A673 (cell line): ENCODE data around the gene XPO4. TPM values are rescaled to one million over a fixed set of nuclear protein-coding genes. Genes with fewer than 3 reads are reported as not detected.

ENCODE experiments used
- BruUV-seq: library from RNA; stranded (reverse); fragments of 400-500 nt; replicated peaks from 2 replicates; lab custom pipeline; 2021; lab: Mats Ljungman, UMichigan
- CTCF ChIA-PET: fragments of 300-600 bp; sonication (Branson Sonifier 250); formaldehyde crosslinking; loops from one replicate; lab custom pipeline; 2022; ENCODE audit warnings: antibody characterized with exemption; lab: Charles Lee
- POLR2A ChIA-PET: fragments of 300-600 bp; sonication (Branson Sonifier 250); formaldehyde crosslinking; loops from one replicate; lab custom pipeline; 2022; ENCODE audit warnings: antibody characterized with exemption; ENCODE audit not compliant: low non-redundant PET; lab: Charles Lee
- DNase-seq: peaks from one replicate; pipeline ENCODE4 v3.0.0-alpha.2; 2015; ENCODE audit warnings: low spot score
- H3K27ac ChIP-seq: fragments of 200-600 bp; sonication (generic); 2 replicates; pipeline ENCODE4 v1.5.1; 2016; ENCODE audit warnings: mixed run types, low read depth, mild to moderate bottlenecking, mixed read lengths, antibody characterized with exemption, low read length; ENCODE audit not compliant: poor library complexity, severe bottlenecking
- H3K27me3 ChIP-seq: fragments of 200-600 bp; sonication (generic); replicated peaks from 2 replicates; pipeline ENCODE4 v1.6.1; 2017; ENCODE audit warnings: mixed run types, low read depth, mild to moderate bottlenecking, mixed read lengths, antibody characterized with exemption, low read length; ENCODE audit not compliant: insufficient read depth, poor library complexity
- H3K36me3 ChIP-seq: fragments of 200-600 bp; sonication (generic); 2 replicates; pipeline ENCODE4 v1.6.1; 2016; ENCODE audit warnings: mixed run types, mild to moderate bottlenecking, mixed read lengths, antibody characterized with exemption, low read length; ENCODE audit not compliant: insufficient read depth, poor library complexity, severe bottlenecking
- H3K4me1 ChIP-seq: fragments of 200-600 bp; sonication (generic); 2 replicates; pipeline ENCODE4 v1.6.1; 2017; ENCODE audit warnings: mixed run types, mild to moderate bottlenecking, mixed read lengths, antibody characterized with exemption, low read length; ENCODE audit not compliant: insufficient read depth, poor library complexity, severe bottlenecking
- H3K4me3 ChIP-seq: fragments of 200-600 bp; sonication (generic); 2 replicates; pipeline ENCODE4 v1.5.1; 2016; ENCODE audit warnings: low read depth, mixed run types, mild to moderate bottlenecking, mixed read lengths, low read length; ENCODE audit not compliant: poor library complexity, severe bottlenecking
- H3K9me3 ChIP-seq: fragments of 200-600 bp; sonication (generic); 2 replicates; pipeline ENCODE4 v1.6.1; 2016; ENCODE audit warnings: mixed run types, low read depth, mild to moderate bottlenecking, mixed read lengths, antibody characterized with exemption, low read length; ENCODE audit not compliant: poor library complexity, severe bottlenecking
- EZH2 ChIP-seq: fragments of 200-600 bp; sonication (generic); IDR thresholded peaks from 2 replicates; pipeline ENCODE4 v1.6.1; 2017; ENCODE audit warnings: borderline replicate concordance, low read depth, mild to moderate bottlenecking, mixed read lengths, antibody characterized with exemption, low read length; ENCODE audit not compliant: poor library complexity, severe bottlenecking
- intact Hi-C: fragments of 100-400 bp; cut with micrococcal nuclease; formaldehyde crosslinking; loops from one replicate; pipeline ENCODE4 v1.10.0; 2022; ENCODE audit not compliant: unreplicated experiment
- total RNA-seq: library from RNA; stranded (reverse); gene quantifications from 2 replicates; pipeline ENCODE4 v1.2.3, GENCODE V29; 2021
- TF ChIP-seq, protein P1 (sequence below): fragments of 300-800, 200-600 bp; sonication (generic); conservative IDR thresholded peaks from 2 replicates; pipeline ENCODE4 v1.5.1; 2017; ENCODE audit warnings: low read depth, mild to moderate bottlenecking, antibody characterized with exemption, low read length, moderate library complexity, mixed read lengths

The XPO4 gene
- total RNA-seq, 1 experiment from 2014 or later = 39.8 TPM

DNA sequence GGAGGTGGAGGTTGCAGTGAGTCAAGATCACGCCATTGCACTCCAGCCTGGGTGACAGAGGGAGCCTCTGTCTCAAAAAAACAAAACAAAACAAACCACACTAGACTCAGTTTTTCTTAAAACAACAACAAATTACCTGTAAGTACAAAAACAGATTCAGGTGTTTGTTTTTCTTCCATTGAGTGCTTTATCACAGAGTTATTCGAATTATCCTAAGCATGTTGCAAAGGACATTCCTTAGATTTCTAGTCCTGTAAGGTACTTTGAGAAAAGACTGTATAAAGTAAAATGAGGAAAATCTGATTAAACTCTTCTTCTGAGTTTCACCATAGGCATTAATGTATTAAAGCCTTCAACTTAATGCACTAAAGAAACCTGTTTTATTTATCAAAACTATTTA is 126.6 kb downstream of the XPO4 start:
- H3K27ac ChIP-seq = no peak overlapping the region
- H3K36me3 ChIP-seq = peaks cover 6% of the 10 kb centered on the region
- intact Hi-C loops = no loop called here
- no TSS peak for BruUV-seq
- no peaks in the 10 kb centered on the region for H3K9me3 ChIP-seq
- peaks cover 9% of the 10 kb centered on the region for H3K4me1 ChIP-seq
- no peaks in the 10 kb centered on the region for H3K27me3 ChIP-seq
- ChIA-PET POLR2A (interaction anchor here (0.6 kb wide), 1 partner anchor 399 kb away, joined by 15 read pairs; no protein-coding TSS in a partner anchor), CTCF (no interaction called here)
- H3K4me3 ChIP-seq = no peak overlapping the region
- DNase-seq = no peak
- TF ChIP-seq, protein P1, sequence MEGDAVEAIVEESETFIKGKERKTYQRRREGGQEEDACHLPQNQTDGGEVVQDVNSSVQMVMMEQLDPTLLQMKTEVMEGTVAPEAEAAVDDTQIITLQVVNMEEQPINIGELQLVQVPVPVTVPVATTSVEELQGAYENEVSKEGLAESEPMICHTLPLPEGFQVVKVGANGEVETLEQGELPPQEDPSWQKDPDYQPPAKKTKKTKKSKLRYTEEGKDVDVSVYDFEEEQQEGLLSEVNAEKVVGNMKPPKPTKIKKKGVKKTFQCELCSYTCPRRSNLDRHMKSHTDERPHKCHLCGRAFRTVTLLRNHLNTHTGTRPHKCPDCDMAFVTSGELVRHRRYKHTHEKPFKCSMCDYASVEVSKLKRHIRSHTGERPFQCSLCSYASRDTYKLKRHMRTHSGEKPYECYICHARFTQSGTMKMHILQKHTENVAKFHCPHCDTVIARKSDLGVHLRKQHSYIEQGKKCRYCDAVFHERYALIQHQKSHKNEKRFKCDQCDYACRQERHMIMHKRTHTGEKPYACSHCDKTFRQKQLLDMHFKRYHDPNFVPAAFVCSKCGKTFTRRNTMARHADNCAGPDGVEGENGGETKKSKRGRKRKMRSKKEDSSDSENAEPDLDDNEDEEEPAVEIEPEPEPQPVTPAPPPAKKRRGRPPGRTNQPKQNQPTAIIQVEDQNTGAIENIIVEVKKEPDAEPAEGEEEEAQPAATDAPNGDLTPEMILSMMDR = no peak
- TF ChIP-seq EZH2 = no peak

DNA sequence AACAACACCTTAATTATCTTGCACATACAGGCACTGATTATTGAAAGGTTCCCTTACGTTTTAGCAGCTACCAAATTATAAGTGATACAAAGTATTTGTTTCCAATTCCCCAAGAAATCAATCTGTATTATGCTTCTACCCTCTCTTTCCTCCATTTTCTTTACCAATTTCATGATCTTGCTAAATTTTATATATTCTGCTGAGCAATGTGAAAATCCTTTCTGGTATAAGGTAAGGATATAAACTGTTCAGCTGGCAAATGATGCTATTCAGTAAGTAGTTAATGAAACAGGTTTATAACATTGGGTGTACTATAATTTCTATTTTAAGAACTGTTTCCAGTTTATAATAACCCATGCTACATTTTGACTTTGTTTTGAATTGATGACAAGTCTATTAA is 127.8 kb downstream of the XPO4 start:
- no TSS peak for BruUV-seq
- CTCF ChIA-PET = no interaction called here

DNA sequence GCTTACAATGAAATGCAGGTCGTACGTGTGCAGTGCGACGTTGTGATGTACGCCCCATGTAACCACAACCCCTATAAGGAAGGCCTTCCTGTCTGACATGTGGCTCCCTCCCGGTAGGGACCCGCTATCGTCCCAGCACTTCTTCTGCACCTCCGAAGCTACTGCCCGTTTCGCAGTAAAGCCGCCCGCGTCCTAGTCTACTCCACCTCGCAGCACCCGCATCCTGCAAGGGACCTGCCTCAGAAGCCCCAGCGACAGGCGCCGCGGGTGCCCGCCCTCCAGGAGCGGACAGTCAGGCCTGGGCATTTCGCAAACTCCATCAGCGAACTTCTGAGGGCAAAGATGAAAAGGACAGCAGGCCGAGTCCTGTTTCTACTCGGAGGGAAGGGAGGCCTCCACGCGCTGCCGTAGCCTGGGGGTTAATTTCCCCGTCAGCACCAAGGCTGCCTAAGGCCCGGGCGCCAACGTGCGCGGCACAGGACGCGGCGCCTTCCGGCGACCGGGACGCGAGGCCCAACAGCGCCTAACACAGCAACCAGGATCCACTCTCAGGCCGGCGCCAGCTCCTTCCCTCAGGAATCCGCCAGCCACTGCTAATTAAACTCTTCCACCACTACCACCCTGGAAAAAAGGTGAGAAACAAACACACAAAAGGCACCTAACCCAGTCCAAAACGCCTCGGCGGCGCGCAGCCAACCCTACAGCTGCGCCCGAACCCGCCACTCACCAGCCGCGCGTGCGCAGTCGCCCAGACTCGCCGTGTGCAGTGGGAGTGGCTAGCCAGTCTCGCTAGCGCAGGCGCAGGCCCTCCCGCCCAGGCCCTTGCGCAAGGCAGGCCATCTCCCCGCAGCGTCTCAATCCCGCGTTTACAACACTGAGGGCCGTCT is 129.1 kb downstream of the XPO4 start, which contains the start of gene EEF1AKMT1:
Gene EEF1AKMT1, minus strand, starts transcription at position 768 of the 887 bp plus-strand sequence. CDS start 16,363 bp downstream, outside the sequence.
- H3K27me3 ChIP-seq = no peaks in the 10 kb centered on the region
- intact Hi-C loops = no loop called here
- peak within 1 kb of the TSS; percentile 82 for H3K27ac ChIP-seq
- BruUV-seq = TSS peak; percentile 72
- DNase-seq = peak; percentile 96
- CTCF ChIA-PET = no interaction called here
- TF ChIP-seq, protein P1 = no peak
- no peak for TF ChIP-seq EZH2
- peak within 1 kb of the TSS; percentile 52 for H3K4me3 ChIP-seq
- POLR2A ChIA-PET = no interaction called here
- H3K36me3 ChIP-seq = peaks cover 20% of the 10 kb centered on the region
- H3K9me3 ChIP-seq = peaks cover 14% of the 10 kb centered on the region
- H3K4me1 ChIP-seq = peaks cover 9% of the 10 kb centered on the region

More for the DNA sequence above, 127.8 kb downstream of the XPO4 start:
- peaks cover 18% of the 10 kb centered on the region for H3K36me3 ChIP-seq
- H3K27me3 ChIP-seq = no peaks in the 10 kb centered on the region
- intact Hi-C loops = no loop called here
- H3K4me1 ChIP-seq = peaks cover 9% of the 10 kb centered on the region
- peaks cover under 1% of the 10 kb centered on the region for H3K9me3 ChIP-seq
- TF ChIP-seq, protein P1 = no peak
- no peak for TF ChIP-seq EZH2
- no peak overlapping the region for H3K4me3 ChIP-seq
- H3K27ac ChIP-seq = no peak overlapping the region
- DNase-seq = no peak
- POLR2A ChIA-PET = no interaction called here
